GM21723 (cell line): ENCODE results near the gene ZDHHC14.
A peak's percentile ranks its signal among the peaks of the same experiment; 100 is the strongest.
"Not testable (repeated sequence)": the region's sequence is repeated elsewhere in the genome, so short reads cannot be mapped to it uniquely, and the experiment has no call there.

Source experiments
- ATAC-seq: cut with Tn5 transposase; IDR thresholded peaks from one replicate; pipeline ENCODE4 v1.9.1; 2021; ENCODE audit warnings: mild to moderate bottlenecking, moderate library complexity; ENCODE audit not compliant: unreplicated experiment

Gene ZDHHC14

DNA sequence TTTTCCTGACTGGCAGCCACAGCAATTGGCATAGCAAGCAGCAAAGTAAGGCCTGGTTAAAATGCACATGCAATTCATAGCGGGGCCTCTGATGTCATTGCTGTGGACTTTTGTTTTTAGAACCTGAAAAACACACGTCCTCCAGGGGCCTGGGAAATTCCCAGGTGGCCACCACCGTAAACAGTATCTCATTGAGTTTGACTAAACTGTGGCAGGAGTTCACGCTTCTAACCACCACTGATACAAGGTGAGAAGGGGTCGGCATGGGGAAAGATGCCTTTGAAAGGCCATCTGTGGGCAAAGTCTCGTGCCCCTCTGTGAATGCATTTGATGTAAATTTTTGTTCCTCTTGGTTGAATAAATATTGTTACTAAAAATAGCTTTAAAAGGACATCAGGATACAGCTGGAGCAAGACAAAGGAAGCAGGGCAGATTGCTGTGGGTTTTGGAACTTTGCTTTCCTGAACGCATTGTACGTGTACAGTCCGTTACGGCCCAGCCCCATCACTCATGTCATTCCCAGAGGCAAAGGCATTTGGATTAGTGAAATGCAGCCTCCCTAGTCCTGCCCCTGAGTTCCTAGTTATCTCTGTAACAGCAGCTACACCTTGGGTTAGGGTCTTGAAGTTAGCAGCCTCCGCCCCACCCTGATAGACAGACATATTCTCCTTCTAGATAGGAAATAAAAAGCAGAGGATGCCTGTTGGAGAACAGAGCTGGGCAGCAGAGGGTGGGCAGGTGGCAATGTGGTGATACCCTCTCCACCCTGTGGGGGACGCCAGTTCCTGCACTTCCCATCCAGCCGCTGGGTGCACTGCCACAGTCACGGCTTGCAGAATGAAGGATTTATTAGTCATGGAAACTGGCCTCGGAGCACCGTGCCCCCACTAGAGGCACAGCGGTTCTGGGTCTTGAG, 80.3 kb downstream of the ZDHHC14 start:
- peak; percentile 71 for ATAC-seq

DNA sequence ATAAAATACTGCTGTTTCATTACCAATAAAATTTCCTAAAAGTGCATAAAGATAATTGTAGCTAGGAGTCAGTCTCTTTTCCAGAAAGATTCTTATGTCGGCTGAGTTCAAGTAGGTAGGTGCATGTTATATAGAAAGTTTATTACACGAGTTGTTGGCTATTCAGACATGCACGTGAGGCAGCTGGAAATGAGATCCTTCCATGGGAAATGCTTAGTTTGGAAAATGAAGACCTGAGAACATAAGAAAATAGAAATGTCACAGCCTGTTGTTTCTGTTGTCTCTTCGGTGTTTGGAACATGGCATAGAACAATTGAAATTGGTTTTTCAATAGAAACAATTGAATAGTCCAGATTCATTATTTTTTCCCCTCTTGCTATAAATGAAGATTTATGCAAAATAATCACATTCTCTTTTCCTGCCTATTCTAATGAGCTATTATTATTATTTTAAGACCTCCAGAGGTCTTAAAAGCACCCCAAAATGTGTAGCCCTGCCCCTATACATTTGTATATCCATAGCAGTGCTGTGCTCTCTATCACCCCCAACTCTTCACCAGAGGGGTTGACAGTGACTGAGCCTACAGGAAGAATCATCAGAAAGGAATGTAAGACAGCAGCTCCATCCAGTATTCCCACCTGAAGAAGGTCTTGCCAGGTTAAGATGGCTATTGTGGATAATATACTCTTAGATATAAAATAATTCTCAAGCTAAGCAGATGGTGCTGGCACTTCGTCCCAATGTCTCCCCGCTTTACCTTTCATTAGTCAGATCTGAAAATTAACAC, 82.2 kb downstream of the ZDHHC14 start:
- ATAC-seq: no peak

DNA sequence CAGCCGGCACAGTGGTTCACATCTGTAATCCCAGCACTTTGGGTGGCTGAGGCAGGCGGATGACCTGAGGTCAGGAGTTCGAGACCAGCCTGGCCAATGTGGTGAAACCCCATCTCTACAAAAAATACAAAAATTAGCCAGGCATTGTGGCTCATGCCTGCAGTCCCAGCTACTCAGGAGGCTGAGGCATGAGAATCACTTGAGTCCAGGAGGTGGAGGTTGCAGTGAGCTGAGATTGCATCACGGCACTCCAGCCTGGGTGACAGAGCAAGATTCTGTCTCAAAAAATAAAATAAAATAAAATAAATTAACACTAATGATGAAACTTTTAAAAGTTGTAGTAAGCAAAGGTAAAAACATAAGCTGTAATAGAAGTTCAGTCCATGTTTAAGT, 82.7 kb downstream of the ZDHHC14 start:
- ATAC-seq: not testable (repeated sequence)

DNA sequence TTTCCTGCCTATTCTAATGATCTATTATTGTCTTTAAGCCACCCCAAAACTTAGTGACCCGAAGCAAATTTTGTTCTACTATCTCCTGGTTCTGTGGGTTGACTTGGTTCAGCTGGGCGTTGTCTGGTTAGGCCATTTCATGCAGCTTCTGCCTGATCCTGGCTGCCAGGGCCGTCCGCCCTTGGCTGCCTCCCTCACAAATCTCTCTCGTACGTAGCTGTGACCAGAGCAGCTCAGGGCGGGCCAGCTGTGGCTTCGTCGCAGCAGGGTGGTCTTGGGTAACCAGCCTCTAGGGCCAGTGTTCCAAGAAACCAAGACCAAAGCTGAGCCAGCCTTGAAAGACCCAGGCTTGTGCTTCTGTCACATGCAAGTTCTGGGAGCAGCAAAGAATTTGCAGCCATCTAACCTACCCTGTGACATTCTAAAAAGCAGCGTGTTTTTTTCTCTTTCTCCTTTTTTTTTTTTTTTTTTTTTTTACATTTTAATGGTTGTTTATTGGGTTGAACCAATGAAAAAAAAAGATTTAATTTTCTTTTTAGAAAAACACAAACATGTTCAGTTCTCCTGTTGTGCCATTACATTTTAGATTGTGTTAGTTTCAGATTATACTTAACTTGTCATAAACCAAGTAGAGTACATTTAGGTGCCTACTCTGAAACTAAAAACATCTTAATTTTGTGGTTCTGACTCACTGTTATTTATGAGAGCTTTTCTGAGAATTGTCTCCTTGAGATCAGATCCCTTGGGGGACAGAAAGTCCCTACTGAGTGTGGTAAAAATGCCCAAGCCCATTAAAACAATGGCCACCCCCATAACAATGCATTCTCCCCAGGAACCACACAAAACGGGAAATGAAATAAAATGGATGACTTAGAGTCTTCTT, 83.9 kb downstream of the ZDHHC14 start:
- peak; percentile 54 for ATAC-seq

DNA sequence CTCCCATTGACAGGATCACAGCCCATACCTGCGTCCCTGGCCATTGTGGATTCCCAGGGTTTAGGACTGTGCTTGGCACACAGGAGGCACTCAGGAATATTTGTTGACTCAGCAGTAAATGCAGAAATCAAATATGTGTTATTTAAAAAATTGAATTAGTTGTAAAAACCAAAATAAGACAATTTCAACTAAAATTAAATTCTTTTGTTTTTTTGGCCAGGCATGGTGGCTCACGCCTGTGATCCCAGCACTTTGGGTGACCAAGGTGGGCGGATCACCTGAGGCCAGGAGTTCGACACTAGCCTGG, 85.3 kb downstream of the ZDHHC14 start:
- ATAC-seq: no peak

DNA sequence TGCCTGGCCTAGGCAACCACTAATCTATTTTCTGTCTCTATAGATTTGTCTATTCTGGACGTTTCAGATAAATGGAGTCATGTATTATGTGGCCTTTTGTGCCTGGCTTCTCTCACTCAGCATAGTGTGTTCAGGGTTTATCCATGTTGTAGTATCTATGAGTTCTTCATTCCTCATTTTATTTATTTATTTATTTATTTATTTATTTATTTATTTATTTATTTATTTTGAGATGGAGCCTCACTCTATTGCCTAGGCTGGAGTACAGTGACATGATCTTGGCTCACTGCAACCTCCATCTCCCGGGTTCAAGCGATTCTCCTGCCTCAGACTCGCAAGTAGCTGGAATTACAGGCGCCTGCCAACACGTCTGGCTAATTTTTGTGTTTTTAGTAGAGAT, 86.3 kb downstream of the ZDHHC14 start:
- not testable (repeated sequence) for ATAC-seq

DNA sequence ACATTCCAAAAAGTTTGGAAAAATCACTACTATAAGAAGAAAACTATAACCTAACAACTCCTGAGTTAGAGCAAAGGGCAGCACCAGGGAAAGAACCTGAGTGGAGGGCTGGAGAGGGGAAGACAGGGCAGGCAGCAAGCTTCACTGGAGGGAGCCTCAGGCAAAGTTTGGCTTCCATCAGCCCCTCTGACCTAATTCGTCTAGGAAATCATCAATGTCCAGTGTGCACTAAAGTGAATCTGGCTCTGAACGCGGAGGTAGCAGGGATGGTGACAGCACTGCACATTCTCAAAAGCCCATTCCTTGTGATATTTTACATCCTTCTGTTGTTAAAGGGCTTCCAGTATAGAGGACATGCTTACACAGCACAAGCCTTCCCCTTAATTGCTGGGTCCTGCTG, 87.1 kb downstream of the ZDHHC14 start:
- ATAC-seq: no peak

DNA sequence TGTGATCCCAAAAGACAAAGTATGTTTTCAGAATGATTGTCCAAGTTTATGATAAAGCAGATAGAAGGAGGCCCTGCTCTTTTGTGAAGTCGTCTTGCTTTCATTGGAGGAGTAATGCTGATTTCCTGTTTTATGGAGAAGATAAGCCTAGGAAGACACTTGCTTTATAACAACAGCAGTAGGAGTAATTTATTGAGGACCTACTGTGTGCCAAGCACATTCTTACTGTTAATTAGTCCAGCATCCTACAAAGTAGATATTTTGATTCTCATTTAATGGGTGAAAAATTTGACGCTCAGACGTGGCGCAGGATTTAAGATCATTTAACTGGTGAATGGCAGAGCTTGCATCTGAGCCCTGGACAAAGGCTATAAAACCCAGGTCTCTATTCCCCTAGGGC, 87.6 kb downstream of the ZDHHC14 start:
- no peak for ATAC-seq

DNA sequence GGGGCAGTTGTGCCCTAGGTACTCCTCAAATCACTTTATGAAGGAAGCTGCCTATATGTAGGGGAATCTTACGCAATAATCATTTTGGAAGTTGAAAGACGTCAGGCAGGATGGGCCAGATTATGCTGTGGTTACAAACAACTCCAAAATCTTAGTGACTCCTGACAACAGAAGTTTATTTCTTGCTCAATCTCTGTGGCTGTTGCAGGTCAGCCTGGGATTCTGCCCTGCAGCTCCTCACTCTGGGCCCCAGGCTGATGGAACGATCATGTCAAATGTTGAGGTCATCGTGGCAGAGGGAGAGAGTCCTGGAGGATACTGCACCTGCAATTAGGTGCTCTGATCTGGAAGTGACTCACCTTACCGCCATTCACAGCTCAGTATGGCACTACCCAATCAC, 88.4 kb downstream of the ZDHHC14 start:
- no peak for ATAC-seq

DNA sequence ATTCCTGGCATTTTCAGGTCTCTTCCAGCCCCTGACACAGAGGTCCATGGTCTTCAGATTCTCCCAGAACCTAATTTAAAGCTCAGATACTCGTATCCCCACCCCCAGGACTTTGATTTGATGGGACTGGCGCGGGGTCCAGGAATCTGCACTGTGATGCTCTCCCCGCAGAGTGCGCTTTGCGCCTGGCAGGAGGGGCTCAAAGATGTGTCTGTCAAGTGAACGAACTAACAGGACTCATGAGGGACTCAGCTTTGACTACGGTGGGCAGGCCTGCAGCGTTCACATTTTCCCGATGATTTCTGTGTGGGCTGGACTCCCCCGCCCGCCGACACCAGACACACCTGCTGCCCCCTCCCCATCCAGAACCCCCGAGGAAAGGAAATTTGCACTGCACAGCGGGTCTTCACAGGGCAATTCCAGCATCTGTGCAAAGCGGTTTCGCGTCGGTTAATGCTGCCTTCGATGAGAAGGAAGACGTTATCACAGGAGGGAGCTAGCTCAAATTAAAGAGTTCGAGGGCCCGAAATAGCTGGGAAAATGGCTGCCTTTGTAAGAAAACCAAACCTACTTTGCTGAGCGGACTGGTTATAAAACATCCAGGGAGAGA, 90.2 kb downstream of the ZDHHC14 start:
- ATAC-seq: no peak

DNA sequence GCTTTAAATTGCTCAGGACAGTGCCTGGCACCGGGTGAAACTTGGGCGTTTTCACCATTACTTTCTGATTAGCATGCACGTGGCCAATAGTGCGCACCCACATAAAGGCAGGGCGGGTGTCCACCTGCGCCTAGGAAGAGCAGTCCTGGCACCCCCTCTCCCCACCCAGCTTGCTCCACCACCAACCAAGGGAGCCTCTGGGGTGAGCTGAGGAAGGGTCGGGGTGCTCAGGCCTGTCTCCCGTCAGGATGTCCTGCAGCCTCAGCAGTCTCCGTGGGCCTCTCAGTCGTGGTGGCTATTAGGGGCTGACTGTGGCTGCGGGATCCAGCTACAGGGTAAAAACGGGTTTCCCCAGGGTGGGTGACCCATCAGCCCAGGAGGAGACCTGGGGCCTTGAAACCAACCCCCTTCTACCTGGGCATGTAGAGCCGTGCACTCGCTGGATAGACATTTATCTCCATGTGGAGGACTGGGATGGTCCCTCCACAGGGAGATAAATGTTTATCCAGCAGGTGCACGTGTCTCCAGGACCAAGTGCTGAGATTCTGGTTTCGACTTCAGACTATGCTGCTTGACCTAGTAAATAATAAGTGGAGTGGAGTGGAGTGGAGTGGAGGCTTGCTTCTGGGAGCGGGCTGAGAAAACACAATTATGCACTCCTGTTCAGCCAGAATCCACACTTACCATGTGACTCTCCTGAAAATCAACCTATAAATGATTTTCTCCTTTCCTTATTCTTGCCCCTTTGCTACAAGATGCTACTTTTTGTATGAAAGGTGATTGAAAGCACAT, 91.1 kb downstream of the ZDHHC14 start:
- ATAC-seq: no peak

DNA sequence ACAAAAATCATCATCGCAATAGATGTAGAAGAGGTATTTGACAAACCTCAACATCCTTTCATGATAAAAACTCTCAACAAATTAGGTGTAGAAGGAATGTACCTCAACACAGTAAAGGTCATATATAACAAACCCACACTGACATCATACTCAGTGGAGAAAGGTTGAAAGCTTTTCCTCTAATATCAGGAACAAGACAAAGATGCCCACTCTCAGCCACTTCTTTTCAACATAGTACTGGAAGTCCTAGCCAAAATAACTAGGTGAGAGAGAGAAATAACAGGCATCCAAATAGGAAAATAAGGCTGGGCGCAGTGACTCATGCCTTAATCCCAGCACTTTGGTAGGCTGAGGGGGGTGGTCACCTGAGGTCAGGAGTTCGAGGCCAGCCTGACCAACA, 95.8 kb downstream of the ZDHHC14 start:
- ATAC-seq: no peak

DNA sequence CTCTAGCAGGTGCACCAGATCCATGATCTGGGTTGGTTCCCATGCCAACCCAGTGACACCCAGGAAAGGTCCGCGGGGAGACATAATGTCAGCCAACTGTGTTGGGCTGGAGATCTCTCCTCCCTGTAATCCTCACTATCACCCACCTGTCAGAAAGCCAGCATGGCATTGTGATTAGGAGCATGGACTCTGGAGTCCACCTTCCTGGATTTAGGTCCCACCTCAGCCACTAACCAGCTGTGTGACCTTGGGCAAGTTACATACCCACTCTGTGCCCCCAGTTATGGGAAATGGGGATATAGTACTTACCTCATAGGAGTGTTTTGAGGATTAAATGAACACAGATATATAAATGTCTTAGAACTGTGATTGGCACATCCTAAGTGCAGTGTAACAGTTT, 97.9 kb downstream of the ZDHHC14 start:
- ATAC-seq: no peak

DNA sequence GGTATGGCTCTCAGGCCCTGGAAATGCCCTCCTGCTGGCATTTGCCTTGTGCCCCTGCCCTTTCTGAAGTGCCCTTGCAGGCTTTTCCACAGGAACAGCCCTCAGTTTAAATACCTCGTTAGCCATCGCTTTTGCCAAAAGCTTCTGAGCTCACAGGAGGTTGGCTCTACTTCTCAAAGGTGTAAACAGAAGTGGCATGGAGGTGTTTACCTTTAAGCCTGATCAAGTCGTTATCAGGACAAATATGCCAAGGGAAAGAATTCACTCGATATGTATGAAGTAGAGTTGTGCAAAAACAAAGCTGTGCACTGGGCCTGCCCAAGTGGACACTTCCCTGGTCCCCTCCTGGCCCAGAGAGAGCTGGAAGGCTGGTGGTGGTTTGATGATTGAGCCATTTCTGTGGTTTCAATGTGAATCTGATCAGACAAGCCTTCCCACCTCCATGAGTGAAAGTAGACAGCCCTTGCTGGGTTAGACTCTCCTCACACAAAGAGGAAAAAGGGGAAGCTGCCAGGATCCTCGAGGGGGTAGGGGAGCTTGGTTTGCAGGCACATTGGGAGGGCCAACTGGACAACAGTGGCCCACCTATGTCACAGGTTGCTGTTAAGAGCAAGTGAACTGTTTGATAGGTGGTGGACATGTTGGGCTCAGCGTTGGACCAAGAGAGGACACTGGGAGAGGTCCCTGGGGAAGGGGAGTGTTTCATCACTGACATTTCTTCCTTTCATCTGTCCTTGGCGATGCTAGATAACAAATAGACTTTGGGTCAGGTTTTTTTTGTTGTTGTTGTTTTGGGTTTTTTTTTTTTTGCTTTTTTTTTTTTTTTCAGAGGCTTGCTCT, 98.7 kb downstream of the ZDHHC14 start:
- ATAC-seq: no peak

DNA sequence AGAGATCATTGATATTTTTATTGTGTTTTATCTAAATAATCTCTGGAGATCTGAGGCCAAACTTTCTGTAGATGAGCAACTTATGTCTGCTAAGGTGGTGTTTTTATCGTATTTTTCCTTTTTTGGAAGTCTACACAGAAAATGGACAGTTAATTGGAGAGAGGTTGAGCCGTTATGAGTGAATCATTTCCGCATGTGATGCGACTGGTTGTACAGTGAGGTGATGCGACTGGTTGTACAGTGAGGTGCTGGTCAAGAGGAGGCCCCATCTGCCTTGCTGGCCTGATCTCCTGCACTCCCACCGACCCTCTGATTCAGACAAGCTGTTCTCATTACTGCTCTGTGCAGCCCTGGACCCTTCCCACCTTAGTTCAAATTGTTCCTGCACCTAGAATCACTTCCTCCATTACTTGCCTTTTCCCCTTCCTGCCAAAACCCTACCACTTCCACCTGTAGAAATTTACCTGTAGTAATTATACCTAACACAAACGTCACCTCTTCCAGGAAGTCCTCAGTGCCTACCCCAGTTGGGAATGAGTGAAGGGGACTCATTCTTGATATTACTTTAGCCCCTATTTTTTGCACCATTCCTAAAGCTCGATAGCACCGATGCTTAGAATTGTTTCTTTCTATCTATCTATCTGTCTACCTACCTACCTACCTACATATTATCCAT, 100.3 kb downstream of the ZDHHC14 start:
- ATAC-seq: no peak

DNA sequence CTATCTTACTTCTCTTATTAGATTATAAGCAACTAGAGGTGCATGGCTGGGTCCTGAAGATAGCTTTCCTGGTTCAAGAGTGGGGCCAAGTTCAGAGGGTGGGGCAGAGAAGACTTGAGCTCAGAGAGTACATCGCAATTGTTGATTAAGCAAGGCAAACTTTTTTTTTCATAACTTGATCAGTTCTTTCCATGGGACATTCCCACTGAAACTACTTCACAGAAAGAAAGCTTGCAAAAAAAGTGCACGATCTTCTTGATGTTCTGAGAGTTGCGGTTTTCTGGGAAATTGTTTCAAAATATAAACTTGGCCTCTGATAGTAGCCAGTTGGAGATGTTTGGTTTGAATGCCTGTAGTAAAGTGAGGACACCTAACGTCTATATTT, 100.9 kb downstream of the ZDHHC14 start:
- no peak for ATAC-seq

DNA sequence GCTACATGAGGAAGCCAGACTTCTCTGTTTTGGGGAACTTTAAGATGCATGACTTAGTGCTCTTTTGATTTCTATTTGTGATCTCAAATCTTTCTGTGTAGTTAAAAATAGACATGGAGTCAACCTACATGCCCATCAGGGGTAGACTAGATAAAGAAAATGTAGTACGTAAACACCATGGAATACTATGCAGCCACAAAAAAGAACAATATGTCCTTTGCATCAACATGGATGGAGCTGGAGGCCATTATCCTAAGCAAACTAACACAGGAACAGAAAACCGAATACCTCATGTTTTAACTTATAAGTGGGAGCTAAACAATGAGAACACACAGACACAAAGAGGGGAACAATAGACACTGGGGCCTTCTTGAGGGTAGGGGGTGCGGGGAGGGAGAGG, 102.8 kb downstream of the ZDHHC14 start:
- ATAC-seq: no peak

DNA sequence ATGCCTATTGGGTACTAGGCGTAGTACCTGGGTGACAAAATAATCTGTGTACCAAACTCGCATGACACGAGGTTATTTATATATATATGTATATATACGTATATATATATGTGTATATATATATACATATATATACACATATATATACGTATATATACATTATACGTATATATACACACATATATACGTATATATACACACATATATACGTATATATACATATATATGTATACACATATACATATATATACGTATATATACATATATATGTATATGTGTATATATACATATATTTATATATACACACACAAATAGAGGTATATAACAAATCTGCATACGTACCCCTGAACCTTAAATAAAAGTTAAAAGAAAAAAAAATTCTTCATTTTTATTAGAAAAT, 103.2 kb downstream of the ZDHHC14 start:
- no peak for ATAC-seq

DNA sequence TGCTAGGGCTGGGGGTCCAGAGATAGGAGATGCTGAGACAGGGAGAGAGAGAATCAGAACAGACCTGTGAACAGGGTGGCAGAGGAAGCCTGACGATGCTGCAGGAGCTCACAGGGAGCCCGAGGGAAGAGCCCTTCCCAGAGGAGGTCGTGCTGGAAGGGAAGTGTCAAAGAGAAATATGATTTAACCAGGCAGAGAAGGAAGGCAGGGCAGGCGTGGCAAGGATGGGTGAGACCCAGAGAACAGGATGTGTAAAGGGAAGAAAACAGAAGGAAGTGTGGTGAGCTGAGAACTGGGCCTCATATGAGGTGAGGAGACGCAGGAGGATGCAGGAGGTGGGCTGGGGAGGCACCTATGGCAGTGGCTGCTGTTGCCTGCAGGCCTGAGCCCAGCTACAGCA, 105.6 kb downstream of the ZDHHC14 start:
- no peak for ATAC-seq
